NCI-H82 treated with DMSO at 0.1 percent for 48 hours (cell line): ENCODE results near the gene KRTAP23-1.
A peak's percentile ranks its signal among the peaks of the same experiment; 100 is the strongest.

Source experiments
- DNase-seq: peaks from one replicate; lab custom pipeline; 2025; ENCODE audit not compliant: unreplicated experiment; lab: John Stamatoyannopoulos, UW

Gene KRTAP23-1, protein sequence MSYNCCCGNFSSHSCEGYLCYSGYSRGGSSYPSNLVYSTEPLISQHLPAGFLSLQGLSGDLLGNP

GRCh38 chr21:30348506-30348905, at the start of gene KRTAP23-1:
Gene KRTAP23-1 (minus strand): TSS chr21:30348606. CDS start chr21:30348606, 0 bp downstream.
- no peak for DNase-seq

- no peak for DNase-seq
Measured at GRCh38 chr21:30395731-30396130, 47.3 kb upstream of the KRTAP23-1 start, which contains the start of gene KRTAP13-1. Gene KRTAP13-1 (plus strand): TSS chr21:30396031. CDS start chr21:30396087, 56 bp downstream.

DNA sequence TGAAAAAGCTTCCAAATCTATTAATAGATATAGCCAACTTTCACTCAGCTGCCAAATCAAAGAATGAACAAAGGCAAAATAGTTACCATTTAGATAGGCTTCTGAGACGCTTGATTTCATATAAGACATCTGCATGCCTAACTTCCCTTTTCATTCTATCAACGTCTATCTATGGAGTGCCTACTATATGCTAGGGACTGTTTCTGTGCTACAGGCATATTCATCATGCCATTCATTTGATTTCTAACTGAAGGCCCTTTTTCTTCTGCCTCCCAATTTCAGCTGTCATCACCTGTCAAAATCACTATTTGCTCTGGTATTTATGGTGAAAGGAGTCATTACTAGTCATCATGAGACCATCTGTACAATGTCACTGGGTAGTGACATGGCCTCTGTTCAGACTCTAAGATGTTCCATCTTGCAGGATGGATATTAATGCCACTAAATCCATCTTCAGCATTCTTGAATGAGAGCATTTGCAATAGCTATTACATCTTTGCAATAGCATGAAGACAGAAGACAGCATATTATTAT, 43.2 kb upstream of the KRTAP23-1 start:
- no peak for DNase-seq

DNA sequence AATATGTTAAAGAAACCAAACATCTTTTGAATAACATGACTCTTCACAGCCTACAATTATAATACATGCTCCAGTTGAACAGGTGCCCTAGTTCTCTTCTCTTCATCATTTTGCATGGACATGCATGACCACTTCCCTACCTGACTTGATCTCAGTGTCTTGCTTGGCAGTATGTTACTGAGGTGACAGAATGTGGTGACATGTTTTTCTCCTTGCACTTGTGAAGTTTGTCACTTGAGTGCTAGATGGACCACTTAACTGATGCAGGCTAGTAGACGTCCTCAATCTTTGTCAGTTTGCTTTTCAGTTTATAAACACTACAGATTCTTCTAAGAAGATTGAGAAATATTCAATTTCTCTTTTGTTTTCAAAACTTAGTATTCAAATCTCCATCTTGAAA, 33.8 kb upstream of the KRTAP23-1 start:
- DNase-seq = no peak

DNA sequence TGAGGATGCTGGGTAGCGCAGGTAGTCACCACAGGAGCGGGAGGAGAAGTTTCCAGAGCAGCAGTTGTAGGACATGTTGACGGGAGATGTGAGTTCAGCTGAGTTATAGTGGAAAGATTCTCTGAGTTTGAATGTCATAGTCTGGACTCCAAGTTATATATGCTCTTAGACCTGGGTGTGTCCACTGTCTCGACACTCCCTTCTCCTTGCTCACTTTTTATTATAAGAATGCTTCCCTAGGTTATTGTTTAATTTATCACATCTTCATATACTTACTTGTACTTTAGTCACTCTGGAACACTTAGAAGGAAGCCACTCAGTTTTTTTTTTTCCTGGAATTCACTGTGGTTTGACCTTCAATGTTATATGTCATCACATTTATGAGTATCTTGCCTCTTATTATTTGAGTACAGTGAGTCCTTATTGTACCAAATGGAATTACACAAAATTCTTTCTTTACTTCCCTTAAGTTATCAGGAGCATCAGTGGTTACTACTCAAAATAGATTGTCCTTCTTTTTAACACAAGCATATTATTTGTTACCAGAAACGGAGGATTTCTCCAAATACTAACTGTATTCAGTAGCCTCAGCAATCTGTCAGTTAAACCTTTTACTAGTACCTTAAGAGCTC, 23.8 kb upstream of the KRTAP23-1 start, which contains the start of gene KRTAP13-2:
KRTAP13-2 (minus strand) TSS at position 133 of the 632 bp plus-strand sequence; CDS start at position 75, 58 bp downstream.
- no peak for DNase-seq

DNA sequence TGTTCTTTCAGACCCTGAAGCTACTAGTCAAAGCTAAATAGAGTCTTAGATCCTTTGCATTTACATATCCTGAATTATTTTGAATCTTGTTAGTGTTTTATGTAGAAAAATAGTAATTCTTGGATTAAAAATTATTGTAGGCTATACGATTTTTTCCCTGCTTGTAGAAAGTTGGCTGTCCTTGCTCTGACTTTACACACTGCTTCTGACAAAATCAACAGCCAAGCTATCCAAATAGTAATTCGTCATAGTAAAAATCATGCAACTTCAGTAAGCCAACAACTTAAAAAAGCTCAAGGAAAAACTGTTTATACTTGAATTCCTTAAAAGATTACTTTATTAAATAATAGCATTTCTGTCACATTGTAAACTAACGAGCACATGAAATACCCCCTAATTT, 7.5 kb upstream of the KRTAP23-1 start:
- no peak for DNase-seq

DNA sequence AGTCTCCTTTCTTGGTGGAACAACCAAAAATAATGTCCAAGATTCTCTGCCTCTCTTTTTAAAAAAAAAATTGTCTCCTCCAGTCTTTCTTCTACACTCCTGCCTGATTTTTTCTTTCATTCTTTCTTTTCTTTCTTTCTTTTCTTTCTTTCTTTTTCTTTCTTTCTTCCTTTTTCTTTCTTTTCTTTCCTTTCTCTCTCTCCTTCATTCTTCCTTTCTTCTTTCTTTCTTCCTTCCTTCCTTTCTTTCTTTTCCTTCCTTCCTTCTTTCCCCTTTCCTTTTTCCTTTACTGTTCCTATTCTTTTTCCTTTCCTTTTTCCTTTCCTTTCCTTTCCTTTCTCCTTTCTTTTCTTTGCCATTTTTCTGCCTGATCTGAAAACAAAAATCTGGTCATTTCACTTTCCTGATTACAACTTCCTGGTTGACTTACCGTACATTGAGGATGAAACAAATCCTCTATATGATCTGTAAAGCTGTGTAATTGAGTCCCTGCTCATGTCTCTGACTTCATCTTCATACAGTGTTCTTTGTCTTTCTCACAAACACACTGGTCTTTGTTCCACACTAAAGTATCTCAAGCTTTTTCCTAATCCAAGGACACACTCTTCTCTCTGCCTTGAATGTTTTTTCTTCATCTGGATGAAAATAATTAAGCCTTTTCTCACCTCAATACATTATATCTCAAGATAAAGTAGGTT, 6.1 kb upstream of the KRTAP23-1 start:
- no peak for DNase-seq

DNA sequence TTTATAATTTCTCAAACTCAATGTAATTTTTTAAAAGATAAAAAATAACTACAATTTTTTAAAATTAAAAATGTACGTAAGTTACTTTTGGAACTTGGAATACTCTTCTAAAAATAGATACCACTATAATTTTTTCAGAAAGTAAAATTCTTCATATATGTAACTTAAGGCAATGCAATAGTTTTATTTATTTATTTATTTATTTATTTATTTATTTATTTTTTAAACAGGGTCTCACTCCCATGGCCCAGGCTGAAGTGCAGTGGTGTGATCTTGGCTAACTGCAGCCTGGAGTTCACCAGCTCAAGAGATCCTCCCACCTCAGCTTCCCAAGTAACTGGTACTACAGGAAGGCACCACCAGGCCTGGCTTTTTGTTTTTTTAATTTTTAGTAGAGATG, 3.1 kb upstream of the KRTAP23-1 start:
- DNase-seq = no peak

- DNase-seq = no peak
Measured at GRCh38 chr21:30349572-30349971, 1.2 kb upstream of the KRTAP23-1 start.

DNA sequence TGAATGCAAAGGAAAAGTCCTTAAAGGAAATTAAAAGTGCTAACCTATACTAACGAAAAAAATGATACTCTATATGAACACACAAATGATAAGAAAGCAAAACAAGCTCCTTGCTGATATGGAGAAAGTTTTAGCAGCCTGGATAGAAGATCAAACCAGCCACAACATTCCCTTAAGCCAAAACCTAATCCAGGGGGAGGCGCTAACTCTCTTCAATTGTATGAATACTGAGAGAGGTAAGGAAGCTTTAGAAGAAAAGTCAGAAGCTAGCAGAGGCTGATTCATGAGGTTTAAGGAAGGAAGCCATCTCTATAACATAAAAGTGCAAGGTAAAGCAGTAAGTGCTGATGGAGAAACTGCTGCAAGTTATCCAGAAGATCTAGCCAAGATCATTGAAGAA, 3.4 kb downstream of the KRTAP23-1 start:
- no peak for DNase-seq

DNA sequence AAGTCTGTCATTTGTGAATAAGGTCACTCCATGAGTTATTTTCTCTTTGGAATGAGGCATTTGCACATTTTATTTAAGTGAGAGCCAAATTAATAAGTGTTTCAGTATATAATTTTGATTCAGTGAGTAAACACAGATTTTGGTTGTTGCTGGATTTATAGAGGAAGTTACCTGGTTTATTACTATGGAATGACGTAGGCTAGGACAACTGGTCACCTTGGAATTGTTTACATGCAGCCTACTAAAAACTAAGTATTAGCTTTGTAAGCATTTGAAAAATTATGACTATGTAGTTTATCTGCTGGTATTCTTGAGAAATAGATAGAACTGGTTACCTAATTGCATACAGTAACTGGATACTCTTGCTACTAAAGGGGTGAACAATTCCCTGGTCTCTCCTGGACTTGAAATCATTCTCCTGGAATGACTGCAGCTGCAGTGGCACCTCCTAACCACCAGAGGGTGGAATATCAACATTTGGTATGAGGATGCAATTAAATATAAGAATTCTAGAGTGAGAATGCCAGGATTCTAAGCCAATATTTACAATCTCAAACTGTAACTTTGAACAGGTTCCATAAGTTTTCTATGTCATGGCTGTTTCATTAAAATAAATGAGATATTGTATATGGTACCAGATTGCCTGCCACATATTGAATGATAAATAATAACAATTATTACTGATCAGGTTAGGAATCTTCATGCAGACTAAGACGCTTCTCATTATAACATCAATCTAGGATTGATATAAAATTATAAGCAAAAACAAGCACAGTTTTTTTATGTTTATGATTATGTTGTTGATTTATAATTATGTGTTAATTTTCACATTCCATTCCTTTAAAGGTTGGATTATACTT, 7.5 kb downstream of the KRTAP23-1 start:
- peak; percentile 5 for DNase-seq

- no peak for DNase-seq
Measured at GRCh38 chr21:30338717-30339116, 9.7 kb downstream of the KRTAP23-1 start.

DNA sequence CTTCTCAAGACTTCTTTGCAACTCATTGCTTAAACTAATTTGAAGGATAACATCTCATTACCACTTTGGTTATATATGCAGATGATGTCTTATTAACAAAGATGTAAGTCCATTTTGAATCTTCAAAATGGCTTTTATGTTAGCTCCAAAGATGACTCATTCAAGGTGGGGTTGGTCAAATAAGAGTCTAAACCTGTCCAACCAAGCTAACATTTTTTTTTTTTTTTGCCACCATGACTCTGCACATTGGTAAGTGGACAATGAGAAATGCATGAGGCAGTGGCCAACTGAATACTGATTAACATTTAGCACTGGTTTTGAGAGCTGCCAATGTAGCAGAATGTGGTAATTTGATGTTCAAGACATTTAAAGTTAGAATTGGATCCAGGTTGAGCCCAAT, 10.6 kb downstream of the KRTAP23-1 start:
- DNase-seq = no peak

DNA sequence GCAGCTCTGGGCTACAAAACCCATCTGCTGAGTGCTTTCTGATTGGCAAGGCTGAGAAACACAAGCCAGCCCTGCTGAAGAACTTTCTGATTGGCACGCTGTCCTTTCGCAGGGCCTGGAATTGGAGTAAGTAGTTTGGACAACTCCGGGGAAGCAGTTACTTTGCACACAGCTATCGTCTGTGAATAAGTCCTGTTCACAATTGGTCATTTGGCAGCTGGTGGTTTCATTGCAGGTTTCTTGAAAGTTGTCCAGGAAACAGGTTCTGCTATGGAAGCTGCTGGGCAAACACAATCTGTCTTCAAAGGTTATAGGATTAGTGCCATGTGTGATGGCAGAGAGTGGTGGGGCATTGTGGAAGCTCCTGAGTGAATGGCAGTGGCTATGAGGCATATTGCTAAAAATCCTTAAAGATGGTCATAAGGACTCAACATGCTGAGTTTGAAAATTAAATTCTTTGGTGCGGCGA, 11.1 kb downstream of the KRTAP23-1 start, which contains the start of gene KRTAP27-1:
KRTAP27-1 (minus strand) TSS at position 419 of the 469 bp plus-strand sequence; CDS start at position 393, 26 bp downstream.
- DNase-seq = no peak

GRCh38 chr21:30336596-30336995, 11.8 kb downstream of the KRTAP23-1 start:
- no peak for DNase-seq

GRCh38 chr21:30333736-30334135, 14.7 kb downstream of the KRTAP23-1 start:
- no peak for DNase-seq

DNA sequence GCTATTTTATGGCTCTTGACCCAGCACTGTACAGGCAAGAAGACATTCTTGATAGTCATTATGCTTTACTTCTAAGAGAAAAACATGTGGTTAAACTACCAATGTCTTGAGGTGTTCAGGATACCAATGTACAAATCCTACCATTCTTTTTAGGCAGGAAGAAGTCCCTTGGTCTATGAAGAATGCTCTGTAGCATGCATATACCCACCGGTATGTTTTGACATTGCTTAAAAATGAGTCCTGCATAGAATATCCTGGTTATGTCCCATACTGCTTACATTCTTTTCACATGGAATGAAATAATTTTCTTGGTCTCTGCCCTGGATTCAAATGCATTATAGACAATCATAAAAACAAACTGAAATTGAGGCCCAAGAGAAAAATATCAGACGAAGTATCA, 15.7 kb downstream of the KRTAP23-1 start:
- no peak for DNase-seq

GRCh38 chr21:30329203-30329875, 19.1 kb downstream of the KRTAP23-1 start:
- no peak for DNase-seq

- no peak for DNase-seq
Measured at GRCh38 chr21:30326390-30326789, 22.0 kb downstream of the KRTAP23-1 start.

DNA sequence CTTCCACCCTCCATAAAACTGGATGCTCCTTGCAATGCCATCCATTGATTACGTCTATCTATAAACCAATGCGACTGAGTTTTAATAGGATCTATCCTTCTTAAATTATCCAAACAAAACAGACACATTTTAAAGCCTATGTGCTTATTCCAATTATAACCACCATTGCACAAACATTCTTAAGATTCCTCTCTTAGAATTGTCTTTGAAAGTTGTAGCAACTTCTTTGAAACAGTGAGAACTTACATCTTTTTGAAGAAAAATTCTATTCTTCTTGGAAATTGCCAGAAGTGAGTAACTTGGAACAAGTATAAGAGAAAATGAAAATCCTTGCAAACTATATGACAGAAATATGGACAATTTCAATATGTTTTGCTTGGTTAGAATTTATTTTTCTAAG, 28.2 kb downstream of the KRTAP23-1 start, which contains the start of gene KRTAP26-1:
KRTAP26-1 (minus strand) TSS at position 101 of the 400 bp plus-strand sequence. CDS start 280 bp downstream, outside the sequence.
- no peak for DNase-seq
